K562 treated with DMSO at 1 percent for 12 hours (cell line): Measurements from ENCODE around the gene UBR1. TPM values are rescaled to one million over a fixed set of nuclear protein-coding genes. Genes with fewer than 3 reads are reported as not detected.

ENCODE experiments used
- total RNA-seq: library from RNA; unstranded; fragments of 300-600 nt; gene quantifications from 2 replicates; pipeline ENCODE4 v1.2.3, GENCODE V29; 2022; ENCODE audit not compliant: insufficient read depth

Gene UBR1
- 2.8 and 11.1 TPM in 2 replicates for total RNA-seq

GRCh38 chr15:43105778-43106485, at the start of gene UBR1:
TSS of gene UBR1 (minus strand) at chr15:43106038. CDS start at chr15:43106022, 16 bp downstream.

GRCh38 chr15:43133430-43134156, 27.8 kb upstream of the UBR1 start, which contains the start of gene TMEM62:
TSS of gene TMEM62 (plus strand) at chr15:43133586. CDS start at chr15:43133803, 217 bp downstream.

GRCh38 chr15:42920519-42921341, 185.1 kb downstream of the UBR1 start, which contains the start of gene TTBK2:
TSS of gene TTBK2 (minus strand) at chr15:42920778. CDS start at chr15:42878617, 42,161 bp downstream.

Other genes starting within 250 kb of the UBR1 start
- gene TTBK2, start 185.3 kb downstream of the UBR1 start, total RNA-seq = 1.7 and 11.4 TPM in 2 replicates
- gene TMEM62, start 27.5 kb upstream of the UBR1 start, total RNA-seq = 9.3 and 16.6 TPM in 2 replicates
- gene CCNDBP1, start 79.4 kb upstream of the UBR1 start, total RNA-seq = 94.1 and 128 TPM in 2 replicates
- gene EPB42, start 115.0 kb upstream of the UBR1 start, total RNA-seq = 0.99 and 1.7 TPM in 2 replicates
- not detected in 2 replicates for gene TGM5, start 160.9 kb upstream of the UBR1 start, total RNA-seq
- gene TGM7, start 196.2 kb upstream of the UBR1 start, total RNA-seq = not detected in 2 replicates
- 4.2 and 6.2 TPM in 2 replicates for gene LCMT2, start 224.5 kb upstream of the UBR1 start, total RNA-seq